ENCODE data around the gene GOPC.

GOPC gene

DNA sequence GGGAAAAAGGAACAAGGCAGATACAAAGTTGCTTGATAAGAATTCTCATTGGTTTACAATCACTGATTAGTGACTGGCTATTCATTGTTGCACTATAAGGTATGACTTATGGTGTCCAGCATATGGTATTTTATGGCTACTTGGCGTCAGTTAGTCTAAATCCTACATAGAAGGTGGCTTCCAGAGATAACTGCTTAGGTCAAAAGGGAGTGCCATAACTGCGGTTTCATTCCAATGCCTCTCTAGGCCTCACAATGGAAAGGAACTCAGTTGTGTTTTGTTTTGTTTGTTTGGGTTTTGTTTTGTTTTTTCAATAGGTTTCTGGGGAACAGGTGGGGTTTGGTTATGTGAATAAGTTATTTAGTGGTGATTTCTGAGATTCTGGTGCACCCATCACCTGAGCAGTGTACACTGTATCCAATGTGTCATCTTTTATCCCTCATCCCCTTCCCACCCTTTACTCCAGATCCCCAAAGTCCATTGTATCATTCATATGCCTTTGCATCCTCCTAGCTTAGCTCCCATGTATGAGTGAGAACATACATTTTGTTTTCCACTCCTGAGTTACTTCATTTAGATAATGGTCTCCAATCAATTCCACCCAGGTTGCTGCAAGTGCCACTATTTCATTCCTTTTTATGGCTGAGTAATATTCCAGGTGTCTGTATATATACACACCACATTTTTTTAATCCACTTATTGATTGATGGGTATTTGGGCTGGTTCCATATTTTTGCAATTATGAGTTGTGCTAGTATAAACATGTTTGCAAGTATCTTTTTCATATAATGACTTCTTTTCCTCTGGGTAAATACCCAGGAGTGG lies 7.0 kb downstream of the GOPC start:
- TF ChIP-seq, protein P1, sequence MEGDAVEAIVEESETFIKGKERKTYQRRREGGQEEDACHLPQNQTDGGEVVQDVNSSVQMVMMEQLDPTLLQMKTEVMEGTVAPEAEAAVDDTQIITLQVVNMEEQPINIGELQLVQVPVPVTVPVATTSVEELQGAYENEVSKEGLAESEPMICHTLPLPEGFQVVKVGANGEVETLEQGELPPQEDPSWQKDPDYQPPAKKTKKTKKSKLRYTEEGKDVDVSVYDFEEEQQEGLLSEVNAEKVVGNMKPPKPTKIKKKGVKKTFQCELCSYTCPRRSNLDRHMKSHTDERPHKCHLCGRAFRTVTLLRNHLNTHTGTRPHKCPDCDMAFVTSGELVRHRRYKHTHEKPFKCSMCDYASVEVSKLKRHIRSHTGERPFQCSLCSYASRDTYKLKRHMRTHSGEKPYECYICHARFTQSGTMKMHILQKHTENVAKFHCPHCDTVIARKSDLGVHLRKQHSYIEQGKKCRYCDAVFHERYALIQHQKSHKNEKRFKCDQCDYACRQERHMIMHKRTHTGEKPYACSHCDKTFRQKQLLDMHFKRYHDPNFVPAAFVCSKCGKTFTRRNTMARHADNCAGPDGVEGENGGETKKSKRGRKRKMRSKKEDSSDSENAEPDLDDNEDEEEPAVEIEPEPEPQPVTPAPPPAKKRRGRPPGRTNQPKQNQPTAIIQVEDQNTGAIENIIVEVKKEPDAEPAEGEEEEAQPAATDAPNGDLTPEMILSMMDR (IDR thresholded peaks at IDR 0.05; ENCODE audit: low read depth, low read length), result no peak
- no peak for DNase-seq (ENCODE audit: low read depth in 2 of 2)
- H3K4me3 ChIP-seq (replicated peaks in 1 of 2; ENCODE audit: low read depth in 2 of 2, low read length in 2 of 2), result no peak overlapping the region

- no peak for DNase-seq (ENCODE audit: low read depth in 2 of 2)
- TF ChIP-seq, protein P1 (IDR thresholded peaks at IDR 0.05; ENCODE audit: low read depth, low read length), result no peak
- H3K4me3 ChIP-seq (replicated peaks in 1 of 2; ENCODE audit: low read depth in 2 of 2, low read length in 2 of 2), result no peak overlapping the region
Observed at GRCh38 chr6:117592983-117593759, 9.1 kb downstream of the GOPC start.

GRCh38 chr6:117591405-117591804 lies 10.9 kb downstream of the GOPC start:
- TF ChIP-seq, protein P1 (IDR thresholded peaks at IDR 0.05; ENCODE audit: low read depth, low read length), result no peak
- no peak overlapping the region for H3K4me3 ChIP-seq (replicated peaks in 1 of 2; ENCODE audit: low read depth in 2 of 2, low read length in 2 of 2)
- peak in 1 of 2 donors; percentile 25 for DNase-seq (ENCODE audit: low read depth in 2 of 2)

GRCh38 chr6:117590447-117590846 lies 11.9 kb downstream of the GOPC start:
- TF ChIP-seq, protein P1 (IDR thresholded peaks at IDR 0.05; ENCODE audit: low read depth, low read length), result no peak

DNA sequence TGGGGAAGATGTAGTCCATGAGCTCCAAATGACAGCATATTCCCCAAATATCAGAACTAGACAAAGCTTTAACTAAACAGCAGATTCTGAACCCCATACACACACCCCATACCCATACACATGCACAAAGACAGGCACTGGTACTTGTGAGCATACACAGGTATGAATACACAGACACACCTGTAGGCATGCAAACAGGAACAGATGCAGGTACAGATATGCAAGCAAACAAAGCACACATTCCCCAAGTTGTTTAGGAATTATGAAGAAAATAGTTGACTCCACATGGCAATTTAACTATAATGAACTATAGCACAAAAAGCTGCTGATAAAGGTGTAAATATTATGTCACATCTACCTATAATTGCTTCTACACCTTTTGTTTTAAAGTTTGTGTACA lies 16.7 kb downstream of the GOPC start:
- no peak for DNase-seq (ENCODE audit: low read depth in 2 of 2)
- TF ChIP-seq, protein P1 (IDR thresholded peaks at IDR 0.05; ENCODE audit: low read depth, low read length), result no peak
- H3K4me3 ChIP-seq (replicated peaks in 1 of 2; ENCODE audit: low read depth in 2 of 2, low read length in 2 of 2), result no peak overlapping the region

More at GRCh38 chr6:117590447-117590846, 11.9 kb downstream of the GOPC start:
- no peak overlapping the region for H3K4me3 ChIP-seq (replicated peaks in 1 of 2; ENCODE audit: low read depth in 2 of 2, low read length in 2 of 2)
- DNase-seq (ENCODE audit: low read depth in 2 of 2), result no peak

GRCh38 chr6:117574198-117574597 lies 28.1 kb downstream of the GOPC start:
- no peak overlapping the region for H3K4me3 ChIP-seq (replicated peaks in 1 of 2; ENCODE audit: low read depth in 2 of 2, low read length in 2 of 2)
- no peak for DNase-seq (ENCODE audit: low read depth in 2 of 2)
- TF ChIP-seq, protein P1 (IDR thresholded peaks at IDR 0.05; ENCODE audit: low read depth, low read length), result no peak
